Omental fat pad (tissue), 4 donors: ENCODE results near the gene RAB36. TPM values are rescaled to one million over a fixed set of nuclear protein-coding genes. Genes with fewer than 3 reads are reported as not detected.

Experiments used
- ATAC-seq: fragments of 150-250 bp; one replicate; pipeline ENCODE4 v1.9.1; 2016; ENCODE audit warnings: mild to moderate bottlenecking, moderate library complexity; ENCODE audit not compliant: low FRiP score
- DNase-seq: peaks from one replicate; pipeline ENCODE4 v3.0.0-alpha.2; 2019; ENCODE audit warnings: low spot score
- CTCF ChIP-seq, 3 donors: fragments of 450-650 bp; IDR thresholded peaks; one replicate each; pipeline ENCODE4 v1.5.1; 2016 to 2017; ENCODE audit warnings: antibody characterized with exemption in 3 of 3, mild to moderate bottlenecking in 3 of 3, moderate library complexity in 2 of 3
- total RNA-seq, 4 donors: library from RNA; depleted of rRNA; stranded (reverse); fragments of >200 nt; gene quantifications; one replicate each; pipeline ENCODE4 v1.1.0, GENCODE V29; 2016

The RAB36 gene
- total RNA-seq, 4 donors from 2014 or later, result 1.6 to 5.7 (median 2.9) TPM

- DNase-seq (no peak), ATAC-seq (no peak)
- TF ChIP-seq CTCF (IDR thresholded peaks at IDR 0.05), result no peak
Observed at GRCh38 chr22:23147617-23148387, 2.5 kb downstream of the RAB36 start.

GRCh38 chr22:23149743-23150238 lies 4.5 kb downstream of the RAB36 start:
- DNase-seq (no peak), ATAC-seq (no peak)
- no peak for TF ChIP-seq CTCF (IDR thresholded peaks at IDR 0.05)

- no peak for DNase-seq
- ATAC-seq, result no peak
- TF ChIP-seq CTCF (IDR thresholded peaks at IDR 0.05), result no peak
Observed at GRCh38 chr22:23150762-23151161, 5.5 kb downstream of the RAB36 start.

- TF ChIP-seq CTCF (IDR thresholded peaks at IDR 0.05), result no peak
- DNase-seq (no peak), ATAC-seq (no peak)
Observed at GRCh38 chr22:23151827-23152226, 6.5 kb downstream of the RAB36 start.

- no peak for ATAC-seq
- TF ChIP-seq CTCF (IDR thresholded peaks at IDR 0.05), result no peak
- DNase-seq, result no peak
Observed at GRCh38 chr22:23152238-23153114, 7.2 kb downstream of the RAB36 start.

GRCh38 chr22:23153994-23154393 lies 8.7 kb downstream of the RAB36 start:
- no peak for TF ChIP-seq CTCF (IDR thresholded peaks at IDR 0.05)
- ATAC-seq, result no peak
- DNase-seq, result no peak
